Keratinocyte (primary cell): ENCODE results near the gene BAHCC1. TPM values are rescaled to one million over a fixed set of nuclear protein-coding genes. Genes with fewer than 3 reads are reported as not detected.

ENCODE experiments used
- DNase-seq: peaks from one replicate; pipeline ENCODE4 v3.0.0-alpha.2; 2011; ENCODE audit warnings: low read depth, missing footprints, low spot score
- FAIRE-seq: peaks from 2 replicates; lab custom pipeline; 2011; peaks lifted over from hg19 to GRCh38; lab: Jason Lieb, UNC
- H2AFZ ChIP-seq: 2 replicates; pipeline ENCODE4 v1.6.0; 2012; ENCODE audit warnings: low read length, control low read depth, inconsistent platforms; ENCODE audit not compliant: control insufficient read depth
- H3K27ac ChIP-seq: 2 replicates; pipeline ENCODE4 v1.5.1; 2011; ENCODE audit warnings: low read length; ENCODE audit not compliant: control insufficient read depth, insufficient read depth
- H3K27me3 ChIP-seq: 3 replicates; pipeline ENCODE4 v1.6.0; 2011; ENCODE audit warnings: low read length; ENCODE audit not compliant: control insufficient read depth, insufficient read depth; ENCODE audit errors: extremely low read depth
- H3K36me3 ChIP-seq, 2 experiments: 2 replicates in 1 of 2; 3 replicates in 1 of 2; pipeline ENCODE4 v1.5.1; 2011; ENCODE audit warnings: low read length in 2 of 2, mild to moderate bottlenecking in 1 of 2; ENCODE audit not compliant: control insufficient read depth in 2 of 2, insufficient read depth in 2 of 2; ENCODE audit errors: extremely low read depth in 1 of 2
- H3K4me1 ChIP-seq: 3 replicates; pipeline ENCODE4 v1.5.1; 2011; ENCODE audit warnings: low read length; ENCODE audit not compliant: control insufficient read depth, insufficient read depth; ENCODE audit errors: extremely low read depth
- H3K4me2 ChIP-seq: 3 replicates; pipeline ENCODE4 v1.6.0; 2011; ENCODE audit warnings: low read depth, low read length; ENCODE audit not compliant: control insufficient read depth, insufficient read depth; ENCODE audit errors: extremely low read depth
- H3K4me3 ChIP-seq, 3 experiments: fragments of 200-600 bp in 1 of 3; sonication (generic) in 1 of 3; 2 replicates in 2 of 3; 3 replicates in 1 of 3; pipeline ENCODE4 v1.5.1; 2011 to 2016; ENCODE audit warnings: low read length in 3 of 3, mild to moderate bottlenecking in 3 of 3, control low read depth in 2 of 3, inconsistent platforms in 1 of 3, low read depth in 1 of 3, mixed read lengths in 1 of 3, mixed run types in 1 of 3, moderate library complexity in 1 of 3; ENCODE audit not compliant: control insufficient read depth in 2 of 3, insufficient read depth in 2 of 3; ENCODE audit errors: extremely low read depth in 1 of 3
- H3K79me2 ChIP-seq: 2 replicates; pipeline ENCODE4 v1.6.0; 2012; ENCODE audit warnings: low read length; ENCODE audit not compliant: control insufficient read depth, insufficient read depth
- H3K9ac ChIP-seq: 3 replicates; pipeline ENCODE4 v1.6.0; 2011; ENCODE audit warnings: low read length; ENCODE audit not compliant: control insufficient read depth, insufficient read depth; ENCODE audit errors: extremely low read depth
- H3K9me1 ChIP-seq: 3 replicates; pipeline ENCODE4 v1.6.0; 2011; ENCODE audit warnings: low read length; ENCODE audit not compliant: control insufficient read depth, insufficient read depth; ENCODE audit errors: extremely low read depth
- H3K9me3 ChIP-seq: 2 replicates; pipeline ENCODE4 v1.5.1; 2012; ENCODE audit warnings: low read depth, low read length; ENCODE audit not compliant: control insufficient read depth
- H4K20me1 ChIP-seq: 3 replicates; pipeline ENCODE4 v1.6.0; 2011; ENCODE audit warnings: low read length; ENCODE audit not compliant: control insufficient read depth, insufficient read depth; ENCODE audit errors: extremely low read depth
- CTCF ChIP-seq, 3 experiments: IDR thresholded peaks in 1 of 3; conservative IDR thresholded peaks in 1 of 3; optimal IDR thresholded peaks in 1 of 3; 2 replicates in 2 of 3; 3 replicates in 1 of 3; pipeline versions ENCODE3 to v1.5.1; 2011; ENCODE audit warnings: low read length in 3 of 3, mild to moderate bottlenecking in 3 of 3, moderate library complexity in 2 of 3, control low read depth in 1 of 3, inconsistent platforms in 1 of 3; ENCODE audit not compliant: insufficient read depth in 2 of 3; ENCODE audit errors: extremely low read depth in 1 of 3
- EZH2 ChIP-seq: IDR thresholded peaks from one replicate; pipeline ENCODE4 v1.6.1; 2012; ENCODE audit warnings: inconsistent platforms, mild to moderate bottlenecking, low read length, moderate library complexity
- dilution Hi-C: fragments of 300-500 bp; cut with MboI; formaldehyde crosslinking; loops from one replicate; pipeline ENCODE4 v1.7.0; 2020; ENCODE audit warnings: low sequenced_read_pairs; ENCODE audit not compliant: extremely low pct_ligation_motif_present
- polyA plus RNA-seq, 5 experiments: library from polyadenylated mRNA; depleted of rRNA in 3 of 5; stranded (reverse) in 3 of 5; stranded (forward) in 1 of 5; unstranded in 1 of 5; fragments of >200 nt; gene quantifications; 1 replicate in 1 of 5; 2 replicates in 3 of 5; 3 replicates in 1 of 5; pipeline versions ENCODE4 v1.2.1 to v1.2.3, GENCODE V29; 2011 to 2012; ENCODE audit warnings: missing spikeins in 2 of 5, low read depth in 1 of 5, low replicate concordance in 1 of 5

The BAHCC1 gene
- polyA plus RNA-seq, 1 donor (not counting 4 experiments of a cell fraction or from before 2014, with no cell fraction given) = 0.52 TPM

- H3K9me1 ChIP-seq = no peaks in the 10 kb centered on the region
- H2AFZ ChIP-seq = no peak overlapping the region
- DNase-seq = no peak
- H4K20me1 ChIP-seq = no peaks in the 10 kb centered on the region
- H3K4me1 ChIP-seq = no peaks in the 10 kb centered on the region
- no peak overlapping the region for H3K27ac ChIP-seq
- H3K9me3 ChIP-seq = no peaks in the 10 kb centered on the region
- no peak overlapping the region for H3K4me3 ChIP-seq
- no peaks in the 10 kb centered on the region for H3K36me3 ChIP-seq
- H3K4me2 ChIP-seq = no peak overlapping the region
- peaks cover 28% of the 10 kb centered on the region for H3K27me3 ChIP-seq
- dilution Hi-C loops = no loop called here
- no peaks in the 10 kb centered on the region for H3K79me2 ChIP-seq
- FAIRE-seq = no peak
- TF ChIP-seq CTCF (optimal IDR thresholded peaks at IDR 0.05 in 1 of 3, IDR thresholded peaks at IDR 0.05 in 1 of 3, conservative IDR thresholded peaks at IDR 0.05 in 1 of 3; ENCODE audit: extremely low read depth in 1 of 3, insufficient read depth in 2 of 3, low read length in 3 of 3) (no peak), EZH2 (no peak)
- no peak overlapping the region for H3K9ac ChIP-seq
These were observed 95.9 kb downstream of the BAHCC1 start for GRCh38 chr17:81491181-81491581.

GRCh38 chr17:81491761-81492160 is 96.5 kb downstream of the BAHCC1 start:
- Histone ChIP-seq H3K9me3 (no peaks in the 10 kb centered on the region), H3K79me2 (no peaks in the 10 kb centered on the region), H3K9ac (no peak overlapping the region), H3K4me3 (no peak overlapping the region), H3K27me3 (peaks cover 28% of the 10 kb centered on the region), H3K36me3 (no peaks in the 10 kb centered on the region), H3K4me1 (no peaks in the 10 kb centered on the region), H4K20me1 (no peaks in the 10 kb centered on the region), H2AFZ (no peak overlapping the region), H3K4me2 (no peak overlapping the region), H3K9me1 (no peaks in the 10 kb centered on the region), H3K27ac (no peak overlapping the region)
- DNase-seq = no peak
- no peak for TF ChIP-seq CTCF (optimal IDR thresholded peaks at IDR 0.05 in 1 of 3, IDR thresholded peaks at IDR 0.05 in 1 of 3, conservative IDR thresholded peaks at IDR 0.05 in 1 of 3; ENCODE audit: extremely low read depth in 1 of 3, insufficient read depth in 2 of 3, low read length in 3 of 3)
- TF ChIP-seq EZH2 = no peak
- dilution Hi-C loops = no loop called here
- no peak for FAIRE-seq
